GM21381 (cell line): ENCODE data around the gene ZNF667.

Source experiments
- ATAC-seq: cut with Tn5 transposase; IDR thresholded peaks from one replicate; pipeline ENCODE4 v1.9.1; 2021; ENCODE audit warnings: mild to moderate bottlenecking, moderate library complexity; ENCODE audit not compliant: unreplicated experiment

The ZNF667 gene

DNA sequence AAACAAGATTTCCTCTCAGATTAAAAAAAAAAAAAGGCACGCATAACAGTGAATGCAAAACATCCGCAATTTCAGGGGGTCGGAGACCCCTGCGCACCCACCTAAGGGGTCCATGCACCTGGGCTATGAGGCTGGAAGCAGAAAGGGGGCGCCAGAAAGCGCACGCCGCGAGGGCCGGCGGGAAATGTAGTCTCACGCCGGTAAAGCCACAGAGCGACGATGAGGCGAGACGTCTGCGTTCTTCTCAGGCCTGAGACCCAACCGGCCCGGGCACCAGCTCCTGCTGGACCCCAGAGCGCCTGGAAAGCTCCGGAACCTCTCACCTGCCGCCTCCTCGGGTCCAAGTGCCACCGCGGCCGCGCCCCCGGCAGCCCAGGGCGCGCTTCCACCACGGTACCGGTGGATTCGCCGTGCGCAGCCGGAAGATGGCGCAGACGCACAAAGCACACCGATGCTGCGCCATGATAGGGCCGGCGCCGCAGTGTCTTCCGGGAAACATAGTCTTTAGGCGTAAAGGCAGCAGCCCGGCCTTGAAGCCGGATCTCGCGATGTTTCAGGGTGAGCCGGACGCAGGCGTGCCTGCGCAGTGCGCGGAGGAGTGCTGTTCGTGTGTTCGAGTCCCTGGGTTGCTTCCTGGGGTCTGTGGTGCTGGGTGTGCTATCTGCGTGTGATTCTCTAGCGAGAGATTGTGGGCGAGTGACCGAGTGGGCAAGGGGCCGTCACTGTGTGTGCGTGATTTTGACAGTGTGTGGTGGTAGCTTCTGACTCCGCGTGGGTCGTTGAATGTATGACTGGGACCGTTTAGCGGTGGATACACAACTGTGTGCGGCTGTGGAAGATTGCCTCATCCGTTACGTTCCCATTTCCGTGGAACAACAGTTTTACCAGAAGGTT is 83.8 kb downstream of the ZNF667 start, which contains the start of gene ZNF582:
ZNF582 (minus strand) TSS at position 416 of the 894 bp plus-strand sequence. CDS start 1,782 bp downstream, outside the sequence.
- ATAC-seq = peak; percentile 93
